Right renal pelvis (tissue), 4 donors: ENCODE results near the gene MYRFL. TPM values are rescaled to one million over a fixed set of nuclear protein-coding genes. Genes with fewer than 3 reads are reported as not detected.
A peak's percentile ranks its signal among the peaks of the same experiment; 100 is the strongest.
"Not testable (repeated sequence)": the region's sequence is repeated elsewhere in the genome, so short reads cannot be mapped to it uniquely, and the experiment has no call there.

Experiments used
- DNase-seq, 4 donors: peaks; one replicate each; pipeline ENCODE4 v3.0.0-alpha.2; 2013; ENCODE audit warnings: low read depth in 4 of 4, low spot score in 3 of 4, missing footprints in 1 of 4
- polyA plus RNA-seq, 4 donors: library from polyadenylated mRNA; unstranded; fragments of 120-200 nt; gene quantifications; one replicate each; pipeline ENCODE4 v1.2.1, GENCODE V29; 2013; ENCODE audit not compliant: insufficient read length in 4 of 4

Gene MYRFL
- polyA plus RNA-seq, 4 donors, result 0.91 to 1.8 (median 1.4) TPM

GRCh38 chr12:69840727-69841126, 15.7 kb downstream of the MYRFL start:
- DNase-seq, result no peak

- no peak for DNase-seq
Observed at GRCh38 chr12:69843608-69844007, 18.6 kb downstream of the MYRFL start.

- no peak for DNase-seq
Observed at GRCh38 chr12:69844416-69844815, 19.4 kb downstream of the MYRFL start.

GRCh38 chr12:69844836-69845235, 19.8 kb downstream of the MYRFL start:
- no peak for DNase-seq

- DNase-seq, result no peak
Observed at GRCh38 chr12:69846976-69847375, 21.9 kb downstream of the MYRFL start.

- no peak for DNase-seq
Observed at GRCh38 chr12:69851976-69852375, 26.9 kb downstream of the MYRFL start.

- DNase-seq, result not testable (repeated sequence)
Observed at GRCh38 chr12:69853176-69853961, 28.3 kb downstream of the MYRFL start.

- no peak for DNase-seq
Observed at GRCh38 chr12:69866698-69867097, 41.7 kb downstream of the MYRFL start.

- DNase-seq, result no peak
Observed at GRCh38 chr12:69868695-69869094, 43.7 kb downstream of the MYRFL start.

GRCh38 chr12:69872804-69873203, 47.8 kb downstream of the MYRFL start:
- DNase-seq, result no peak

- DNase-seq, result no peak
Observed at GRCh38 chr12:69873429-69873828, 48.4 kb downstream of the MYRFL start.

GRCh38 chr12:69874606-69875005, 49.6 kb downstream of the MYRFL start:
- no peak for DNase-seq

- no peak for DNase-seq
Observed at GRCh38 chr12:69875416-69875935, 50.4 kb downstream of the MYRFL start.

- DNase-seq, result peak; percentile 67 to 70 (median 68)
Observed at GRCh38 chr12:69879007-69879960, 54.3 kb downstream of the MYRFL start.

GRCh38 chr12:69880571-69880970, 55.5 kb downstream of the MYRFL start:
- no peak for DNase-seq

GRCh38 chr12:69881771-69882170, 56.7 kb downstream of the MYRFL start:
- DNase-seq, result no peak

- DNase-seq, result no peak
Observed at GRCh38 chr12:69884386-69884785, 59.4 kb downstream of the MYRFL start.

GRCh38 chr12:69885658-69886057, 60.6 kb downstream of the MYRFL start:
- DNase-seq, result no peak

GRCh38 chr12:69886109-69886508, 61.1 kb downstream of the MYRFL start:
- no peak for DNase-seq

GRCh38 chr12:69886715-69887114, 61.7 kb downstream of the MYRFL start:
- no peak for DNase-seq

- no peak for DNase-seq
Observed at GRCh38 chr12:69888901-69889300, 63.9 kb downstream of the MYRFL start.
